GM12878 (cell line): Measurements from ENCODE around the gene APEX1. TPM values are rescaled to one million over a fixed set of nuclear protein-coding genes. Genes with fewer than 3 reads are reported as not detected.

Source experiments
- ATAC-seq: fragments of 200-7000 bp; cut with Tn5 transposase; 3 replicates; pipeline ENCODE4 v1.9.1; 2020; ENCODE audit warnings: mild to moderate bottlenecking, moderate library complexity
- BruUV-seq: library from RNA; stranded (reverse); fragments of 400-500 nt; replicated peaks from 2 replicates; lab custom pipeline; 2021; lab: Mats Ljungman, UMichigan
- CTCF ChIA-PET: fragments of 300-600 bp; sonication (Branson Sonifier 250); formaldehyde crosslinking; extraction: SDS; loops from one replicate; lab custom pipeline; 2021; ENCODE audit warnings: inconsistent platforms; lab: Yijun Ruan, JAX
- POLR2A ChIA-PET: fragments of 350-600 bp; formaldehyde crosslinking; extraction: SDS; loops from one replicate; lab custom pipeline; 2021; ENCODE audit warnings: inconsistent platforms; lab: Charles Lee
- RAD21 ChIA-PET: fragments of 300-600 bp; sonication (Branson Sonifier 250); formaldehyde crosslinking; loops from one replicate; lab custom pipeline; 2023; ENCODE audit warnings: antibody characterized with exemption; ENCODE audit not compliant: unreplicated experiment; lab: Charles Lee
- SMC1A ChIA-PET: fragments of 300-600 bp; sonication (Branson Sonifier 250); formaldehyde crosslinking; loops from one replicate; lab custom pipeline; 2023; ENCODE audit not compliant: unreplicated experiment, uncharacterized antibody; lab: Charles Lee
- DNase-seq: peaks from one replicate; pipeline ENCODE4 v3.0.0-alpha.2; 2011; ENCODE audit warnings: low read depth, low spot score
- FAIRE-seq: peaks from 3 replicates; lab custom pipeline; 2011; peaks lifted over from hg19 to GRCh38; lab: Jason Lieb, UNC
- H2AFZ ChIP-seq: 2 replicates; pipeline ENCODE4 v1.6.0; 2011; ENCODE audit warnings: low read depth, low read length, control low read depth; ENCODE audit not compliant: control insufficient read depth
- H3K27ac ChIP-seq: 2 replicates; pipeline ENCODE4 v1.5.1; 2011; ENCODE audit warnings: control low read depth; ENCODE audit not compliant: control insufficient read depth, insufficient read depth
- H3K27me3 ChIP-seq, 2 experiments: replicated peaks in 1 of 2; 2 replicates each; pipeline versions ENCODE4 v1.6.0 to v1.6.1; 2011; ENCODE audit warnings: low read length in 1 of 2; ENCODE audit not compliant: control insufficient read depth in 2 of 2, insufficient read depth in 2 of 2
- H3K36me3 ChIP-seq, 2 experiments: 2 replicates each; pipeline ENCODE4 v1.5.1; 2011; ENCODE audit warnings: low read length in 1 of 2; ENCODE audit not compliant: control insufficient read depth in 2 of 2, insufficient read depth in 2 of 2
- H3K4me1 ChIP-seq: 2 replicates; pipeline ENCODE4 v1.6.1; 2011; ENCODE audit warnings: mild to moderate bottlenecking, low read length, moderate library complexity, mixed read lengths; ENCODE audit not compliant: control insufficient read depth, insufficient read depth
- H3K4me2 ChIP-seq: 2 replicates; pipeline ENCODE4 v1.6.0; 2011; ENCODE audit warnings: control low read depth; ENCODE audit not compliant: control insufficient read depth, insufficient read depth
- H3K4me3 ChIP-seq: fragments of 200-600 bp; sonication (generic); 2 replicates; pipeline ENCODE4 v1.5.1; 2016
- H3K79me2 ChIP-seq: 2 replicates; pipeline ENCODE4 v1.6.0; 2011; ENCODE audit warnings: low read length; ENCODE audit not compliant: control insufficient read depth, insufficient read depth
- H3K9ac ChIP-seq: 2 replicates; pipeline ENCODE4 v1.8.0; 2011; ENCODE audit warnings: low read length, control low read depth, mixed read lengths; ENCODE audit not compliant: control insufficient read depth, insufficient read depth
- H3K9me3 ChIP-seq: replicated peaks from 3 replicates; pipeline ENCODE4 v1.5.1; 2011; ENCODE audit warnings: mild to moderate bottlenecking, low read length; ENCODE audit not compliant: control insufficient read depth, insufficient read depth
- H4K20me1 ChIP-seq: 2 replicates; pipeline ENCODE4 v1.6.0; 2011; ENCODE audit not compliant: control insufficient read depth, insufficient read depth
- POLR2AphosphoS2 ChIP-seq: IDR thresholded peaks from 2 replicates; pipeline ENCODE4 v1.6.1; 2011; ENCODE audit warnings: low read depth, mild to moderate bottlenecking, low read length, improper control_type of control experiment, moderate library complexity
- POLR2AphosphoS5 ChIP-seq: IDR thresholded peaks from 2 replicates; pipeline ENCODE4 v1.6.1; 2011; ENCODE audit warnings: mild to moderate bottlenecking, low read length, inconsistent platforms
- POU2F2 ChIP-seq: IDR thresholded peaks from 3 replicates; pipeline ENCODE4 v1.6.1; 2011; ENCODE audit warnings: low read depth, mild to moderate bottlenecking, low read length, borderline replicate concordance
- WGBS: methylation state at CpG from one replicate; pipeline ENCODE4 v1.1.6; 2016; ENCODE audit warnings: low lambda C conversion rate; ENCODE audit not compliant: insufficient replicate concordance, insufficient coverage; ENCODE audit errors: missing lambda C conversion rate; 5-methylcytosine and 5-hydroxymethylcytosine counted together
- in situ Hi-C: fragments of 300-500 bp; cut with MboI; formaldehyde crosslinking; loops from 9 replicates; pipeline ENCODE4 v1.14.3; 2018; ENCODE audit warnings: mixed read lengths
- intact Hi-C: fragments of 100-400 bp; cut with micrococcal nuclease; formaldehyde crosslinking; loops from one replicate; pipeline ENCODE4 v1.14.2; 2022; ENCODE audit not compliant: unreplicated experiment
- polyA plus RNA-seq, 11 experiments: library from polyadenylated mRNA; depleted of rRNA in 4 of 11; unstranded in 6 of 11; stranded (reverse) in 5 of 11; fragments of >200 nt; fragmentation: Nextera tagmentation in 4 of 11; fragmentation: Illumina TruSeq in 1 of 11; extraction: Ambion mirVana in 4 of 11; extraction: Trizol in 1 of 11; gene quantifications; 1 replicate in 1 of 11; 2 replicates in 10 of 11; pipeline versions ENCODE4 v1.2.1 to v1.2.3, GENCODE V29; 2011 to 2016; ENCODE audit warnings: inconsistent platforms in 2 of 11, missing spikeins in 2 of 11, low read depth in 1 of 11
- total RNA-seq, 4 experiments: library from RNA; depleted of rRNA in 3 of 4; stranded (reverse); fragments of >200 nt in 3 of 4; fragmentation: Illumina TruSeq in 1 of 4; extraction: Trizol in 1 of 4; gene quantifications; 2 replicates each; pipeline versions ENCODE4 v1.2.1 to v1.2.3, GENCODE V29; 2013 to 2021
- TF ChIP-seq, protein P1 (sequence below): fragments of 450-650 bp; conservative IDR thresholded peaks from 2 replicates; pipeline ENCODE4 v1.6.1; 2017; ENCODE audit warnings: mild to moderate bottlenecking, moderate library complexity

Gene APEX1
- total and polyA plus RNA-seq, 10 of the 15 experiments (the other 5 are each of a cell fraction or from before 2014, with no cell fraction given), result 115 to 407 (median 300) TPM

DNA sequence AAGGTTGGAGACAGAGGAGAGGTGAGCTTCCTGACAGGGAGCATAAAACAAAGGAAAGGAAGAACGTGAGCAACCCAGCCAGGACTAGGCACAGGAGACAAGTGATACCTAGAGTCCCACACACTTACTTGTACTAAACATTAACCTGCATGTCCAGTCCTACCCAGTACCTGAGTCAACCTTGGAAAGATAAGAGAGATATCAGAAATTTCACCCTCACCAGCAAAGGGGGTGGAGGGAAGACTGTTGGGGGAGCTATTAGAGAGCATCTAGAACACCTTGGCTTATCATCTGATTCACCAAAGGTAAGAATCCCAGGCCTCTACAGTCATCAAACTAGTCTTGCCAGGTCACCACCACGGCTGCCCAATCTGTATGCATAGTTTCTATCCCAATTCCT, 30.2 kb upstream of the APEX1 start:
- Histone ChIP-seq H3K79me2 (no peaks in the 10 kb centered on the region), H3K9ac (no peak overlapping the region), H4K20me1 (no peaks in the 10 kb centered on the region), H3K27ac (no peak overlapping the region), H3K9me3 (no peaks in the 10 kb centered on the region), H2AFZ (no peak overlapping the region), H3K27me3 (no peaks in the 10 kb centered on the region), H3K4me2 (no peak overlapping the region), H3K4me1 (peaks cover 18% of the 10 kb centered on the region), H3K4me3 (no peak overlapping the region), H3K36me3 (no peaks in the 10 kb centered on the region)
- ATAC-seq (no peak), FAIRE-seq (no peak), DNase-seq (no peak)
- TF ChIP-seq, protein P1, sequence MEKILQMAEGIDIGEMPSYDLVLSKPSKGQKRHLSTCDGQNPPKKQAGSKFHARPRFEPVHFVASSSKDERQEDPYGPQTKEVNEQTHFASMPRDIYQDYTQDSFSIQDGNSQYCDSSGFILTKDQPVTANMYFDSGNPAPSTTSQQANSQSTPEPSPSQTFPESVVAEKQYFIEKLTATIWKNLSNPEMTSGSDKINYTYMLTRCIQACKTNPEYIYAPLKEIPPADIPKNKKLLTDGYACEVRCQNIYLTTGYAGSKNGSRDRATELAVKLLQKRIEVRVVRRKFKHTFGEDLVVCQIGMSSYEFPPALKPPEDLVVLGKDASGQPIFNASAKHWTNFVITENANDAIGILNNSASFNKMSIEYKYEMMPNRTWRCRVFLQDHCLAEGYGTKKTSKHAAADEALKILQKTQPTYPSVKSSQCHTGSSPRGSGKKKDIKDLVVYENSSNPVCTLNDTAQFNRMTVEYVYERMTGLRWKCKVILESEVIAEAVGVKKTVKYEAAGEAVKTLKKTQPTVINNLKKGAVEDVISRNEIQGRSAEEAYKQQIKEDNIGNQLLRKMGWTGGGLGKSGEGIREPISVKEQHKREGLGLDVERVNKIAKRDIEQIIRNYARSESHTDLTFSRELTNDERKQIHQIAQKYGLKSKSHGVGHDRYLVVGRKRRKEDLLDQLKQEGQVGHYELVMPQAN, result no peak
- no peak for TF ChIP-seq POLR2AphosphoS2
- TF ChIP-seq POU2F2, result no peak
- no peak for TF ChIP-seq POLR2AphosphoS5
- no TSS peak for BruUV-seq
- whole genome bisulfite sequencing, result 50% methylated on average over 2 of the region's 2 CpGs
- in situ Hi-C loops (no loop called here), intact Hi-C loops (no loop called here)
- POLR2A ChIA-PET, result interaction anchor here (0.9 to 1.6 kb wide), 3 partner anchors 9 to 30 kb away, joined by 3 to 6 read pairs (median 4); partner anchors contain the start of genes APEX1 and OSGEP
- RAD21 ChIA-PET, result interaction anchor here (0.9 to 1.2 kb wide), 3 partner anchors 9 to 37 kb away, joined by 3 to 4 read pairs (median 3); partner anchors contain the start of gene PIP4P1
- CTCF ChIA-PET, result interaction anchor here (0.5 to 8.6 kb wide), 6 partner anchors 10 to 184 kb away, joined by 3 to 70 read pairs (median 3); no protein-coding TSS in a partner anchor
- SMC1A ChIA-PET, result interaction anchor here (1.1 to 2.7 kb wide), 3 partner anchors 10 to 259 kb away, joined by 3 to 18 read pairs (median 3); partner anchors contain the start of gene TEP1
